ENCODE results near the gene ZSCAN16. TPM values are rescaled to one million over a fixed set of nuclear protein-coding genes. Genes with fewer than 3 reads are reported as not detected.

ZSCAN16 gene
- total and polyA plus RNA-seq, 9 of the 15 experiments (the other 6 are each of a cell fraction or from before 2014, with no cell fraction given) = 0.08 TPM; not detected in 8

- no peak for TF ChIP-seq LCOR (CRISPR knock-in tag; IDR thresholded peaks at IDR 0.05)
- no peak for TF ChIP-seq SNIP1 (IDR thresholded peaks at IDR 0.05; ENCODE audit: low read depth)
- TF ChIP-seq ZNF592 (IDR thresholded peaks at IDR 0.05) = peak; percentile 91
- TF ChIP-seq MXI1 (IDR thresholded peaks at IDR 0.05; ENCODE audit: low read depth, low read length) = no peak
- no peak for TF ChIP-seq NFE2L1 (tag; IDR thresholded peaks at IDR 0.05; ENCODE audit: borderline replicate concordance, low read depth)
- peak; percentile 80; the same call in 1 of the 2 replicates for TF ChIP-seq ZNF76 (CRISPR knock-in tag; IDR thresholded peaks at IDR 0.05; ENCODE audit: borderline replicate concordance)
- TF ChIP-seq UBTF (IDR thresholded peaks at IDR 0.05; ENCODE audit: borderline replicate concordance in 1 of 2, low read depth in 2 of 2, low read length in 2 of 2) = peak; percentile 95 to 97
- TF ChIP-seq ZBTB26 (CRISPR knock-in tag; IDR thresholded peaks at IDR 0.05) = peak; percentile 69; the same call in 1 of the 2 replicates
- no peak for TF ChIP-seq PRPF4 (IDR thresholded peaks at IDR 0.05; ENCODE audit: insufficient read depth, low read depth, low read length, poor library complexity, severe bottlenecking)
- TF ChIP-seq BHLHE40 (IDR thresholded peaks at IDR 0.05; ENCODE audit: low read length) = no peak
- no peak for TF ChIP-seq ZNF512 (tag; IDR thresholded peaks at IDR 0.05)
- no peak for TF ChIP-seq PTRF (tag; IDR thresholded peaks at IDR 0.05)
- TF ChIP-seq JUNB (CRISPR knock-in tag; conservative IDR thresholded peaks at IDR 0.05) = no peak
- TF ChIP-seq POLR2A (conservative IDR thresholded peaks at IDR 0.05) = peak; percentile 95
- no peak for TF ChIP-seq ZNF79 (CRISPR knock-in tag; IDR thresholded peaks at IDR 0.05; ENCODE audit: low read depth)
- TF ChIP-seq PML (IDR thresholded peaks at IDR 0.05; ENCODE audit: low read length) = peak; percentile 68
- TF ChIP-seq POLR2B (IDR thresholded peaks at IDR 0.05; ENCODE audit: low read depth, partially characterized antibody) = peak; percentile 85
- TF ChIP-seq GTF2A2 (tag; IDR thresholded peaks at IDR 0.05) = 0 out of 2 replicates have a peak, but pooled peaks have one; percentile 20
These were observed 19.8 kb upstream of the ZSCAN16 start (continued) for GRCh38 chr6:28104392-28105244.
